Adrenal gland (tissue), 12 donors: ENCODE results near the gene CRHBP. TPM values are rescaled to one million over a fixed set of nuclear protein-coding genes. Genes with fewer than 3 reads are reported as not detected.

Source experiments
- DNase-seq, 7 donors: peaks; one replicate each; pipeline ENCODE4 v3.0.0-alpha.2; 2019 to 2020
- H3K27ac ChIP-seq, 5 donors: fragments of 200-600 bp; sonication (generic) in 4 of 5; 1 replicate in 3 of 5; 2 replicates in 2 of 5; pipeline versions ENCODE4 v1.5.1 to v1.8.0; 2016 to 2020; ENCODE audit warnings: mild to moderate bottlenecking in 1 of 5
- H3K27me3 ChIP-seq: fragments of 200-600 bp; 2 replicates; pipeline ENCODE4 v1.8.0; 2021
- H3K36me3 ChIP-seq, 2 donors: fragments of 200-600 bp; replicated peaks in 1 of 2; 1 replicate in 1 of 2; 2 replicates in 1 of 2; pipeline versions ENCODE4 v1.5.1 to v1.8.0; 2018 to 2022
- H3K4me1 ChIP-seq, 2 donors: fragments of 200-600 bp; replicated peaks in 1 of 2; 1 replicate in 1 of 2; 2 replicates in 1 of 2; pipeline versions ENCODE4 v1.5.1 to v1.8.0; 2018 to 2021
- H3K4me3 ChIP-seq, 4 donors: fragments of 200-600 bp; sonication (generic) in 3 of 4; one replicate each; pipeline ENCODE4 v1.5.1; 2016 to 2018
- H3K9me3 ChIP-seq, 3 donors: fragments of 200-600 bp; sonication (generic) in 1 of 3; replicated peaks in 1 of 3; 1 replicate in 2 of 3; 2 replicates in 1 of 3; pipeline versions ENCODE4 v1.5.1 to v1.8.0; 2016 to 2021
- CTCF ChIP-seq, 6 experiments: fragments of 450-650 bp in 4 of 6; fragments of 200-600 bp in 2 of 6; sonication (generic) in 1 of 6; IDR thresholded peaks; 1 replicate in 5 of 6; 2 replicates in 1 of 6; pipeline versions ENCODE4 v1.5.1 to v1.8.0; 2016 to 2021; ENCODE audit warnings: antibody characterized with exemption in 6 of 6, mild to moderate bottlenecking in 2 of 6, moderate library complexity in 1 of 6
- POLR2A ChIP-seq, 2 donors: fragments of 450-650 bp; IDR thresholded peaks; one replicate each; pipeline ENCODE4 v1.6.1; 2017; ENCODE audit warnings: antibody characterized with exemption in 2 of 2, mild to moderate bottlenecking in 2 of 2, moderate library complexity in 1 of 2
- WGBS, 4 donors: extraction: QIAGEN DNeasy Blood & Tissue Kit in 2 of 4; methylation state at CpG; one replicate each; pipeline versions ENCODE4 v1.1.5 to v1.1.7; 2013 to 2017; 5-methylcytosine and 5-hydroxymethylcytosine counted together
- intact Hi-C, 2 donors: fragments of 100-400 bp; cut with DNase I; formaldehyde crosslinking; loops; one replicate each; pipeline versions ENCODE4 v1.14.1 to v1.15.0; 2022 to 2023
- polyA plus RNA-seq, 3 donors: library from polyadenylated mRNA; stranded (reverse); fragments of 200-250 nt in 2 of 3; fragments of 350-450 nt in 1 of 3; fragmentation: Illumina TruSeq in 1 of 3; extraction: RNeasy Lipid Tissue Mini Kit (QIAGEN cat#74804) in 1 of 3; gene quantifications; one replicate each; pipeline ENCODE4 v1.2.3, GENCODE V29; 2013 to 2014
- total RNA-seq, 9 donors: library from RNA; depleted of rRNA in 4 of 9; stranded (reverse); fragments of >200 nt in 4 of 9; fragments of 120-200 nt in 1 of 9; fragmentation: NEBNext Ultra II Directional in 1 of 9; extraction: Animal tissue kit (Norgen Biotek cat#: 25700) in 1 of 9; gene quantifications; one replicate each; pipeline versions ENCODE4 v1.1.0 to v1.2.4, GENCODE V29; 2013 to 2023
- donor health status: healthy with polysubstance abuse.
- donor health status: Bipolar disorder and iron deficiency.
- donor health status: DM: yes; HTN: yes; CAD: no.
- donor health status: DM: no; HTN: no; CAD: no.
- donor health status: DM: no; HTN: no; CAD: no.
- donor health status: DM: yes; HTN: yes; CAD: no.

Gene CRHBP
- total and polyA plus RNA-seq, 12 donors = 13.4 to 64.1 (median 23.7) TPM

GRCh38 chr5:76947082-76947503, 5.8 kb upstream of the CRHBP start:
- Histone ChIP-seq H3K4me1 (peaks cover 6 to 17% of the 10 kb centered on the region in 2 donors), H3K9me3 (no peaks in the 10 kb centered on the region), H3K27me3 (no peaks in the 10 kb centered on the region), H3K36me3 (no peaks in the 10 kb centered on the region), H3K4me3 (no peak overlapping the region), H3K27ac (peak overlapping the region in 1 of 5 donors; percentile 32)
- 3 to 11% (median 9%) methylated on average over 4 of the region's 4 CpGs for WGBS, 4 donors
- peak in 5 of 7 donors; percentile 21 to 64 (median 42) for DNase-seq
- TF ChIP-seq POLR2A (IDR thresholded peaks at IDR 0.05) (no peak), CTCF (IDR thresholded peaks at IDR 0.05) (no peak)
- intact Hi-C loops = no loop called here

- peak in 3 of 7 donors; percentile 13 to 26 (median 20) for DNase-seq
- H3K27me3 ChIP-seq = peaks cover 16% of the 10 kb centered on the region
- WGBS, 4 donors = 0 to 1% (median 1%) methylated on average over 23 to 81 of the region's 81 CpGs
- peaks cover 0 to 11% of the 10 kb centered on the region in 2 donors for H3K4me1 ChIP-seq
- H3K27ac ChIP-seq = peak overlapping the region in 1 of 5 donors; percentile 39
- TF ChIP-seq POLR2A (IDR thresholded peaks at IDR 0.05) = no peak
- no peak for TF ChIP-seq CTCF (IDR thresholded peaks at IDR 0.05)
- H3K9me3 ChIP-seq = no peaks in the 10 kb centered on the region
- H3K4me3 ChIP-seq = peak overlapping the region in 2 of 4 donors; percentile 32 to 33
- H3K36me3 ChIP-seq = no peaks in the 10 kb centered on the region
- intact Hi-C loops = no loop called here
These were observed 922 bp downstream of the CRHBP start for GRCh38 chr5:76953551-76954382.

GRCh38 chr5:76954383-76954763, 1.5 kb downstream of the CRHBP start:
- TF ChIP-seq POLR2A (IDR thresholded peaks at IDR 0.05) (no peak), CTCF (IDR thresholded peaks at IDR 0.05) (no peak)
- Histone ChIP-seq H3K36me3 (no peaks in the 10 kb centered on the region), H3K27ac (peak overlapping the region in 1 of 5 donors; percentile 39), H3K4me1 (peaks cover 3 to 11% of the 10 kb centered on the region in 2 donors), H3K9me3 (no peaks in the 10 kb centered on the region), H3K27me3 (peaks cover 16% of the 10 kb centered on the region), H3K4me3 (peak overlapping the region in 1 of 4 donors; percentile 32)
- intact Hi-C loops = no loop called here
- no peak for DNase-seq
- WGBS, 4 donors = 3 to 19% (median 12%) methylated on average over 6 to 25 of the region's 25 CpGs

- Histone ChIP-seq H3K4me1 (peaks cover 9 to 11% of the 10 kb centered on the region in 2 donors), H3K36me3 (no peaks in the 10 kb centered on the region), H3K27me3 (peaks cover 16% of the 10 kb centered on the region), H3K4me3 (no peak overlapping the region), H3K27ac (no peak overlapping the region), H3K9me3 (no peaks in the 10 kb centered on the region)
- intact Hi-C loops = no loop called here
- WGBS, 4 donors = 85 to 94% (median 86%) methylated on average over 2 of the region's 2 CpGs
- DNase-seq = no peak
- TF ChIP-seq CTCF (IDR thresholded peaks at IDR 0.05) = no peak
- no peak for TF ChIP-seq POLR2A (IDR thresholded peaks at IDR 0.05)
These were observed 3.2 kb downstream of the CRHBP start for GRCh38 chr5:76956033-76956432.
